WTC11 (cell line): ENCODE results near the gene AJAP1. TPM values are rescaled to one million over a fixed set of nuclear protein-coding genes. Genes with fewer than 3 reads are reported as not detected.

Experiments used
- ATAC-seq: fragments of 200-7000 bp; cut with Tn5 transposase; 2 replicates; pipeline ENCODE4 v1.10.0; 2021; ENCODE audit warnings: mild to moderate bottlenecking, moderate library complexity
- CTCF ChIA-PET: fragments of 300-600 bp; sonication (Branson Sonifier 250); formaldehyde crosslinking; loops from one replicate; lab custom pipeline; 2021; ENCODE audit warnings: antibody characterized with exemption; lab: Charles Lee
- POLR2A ChIA-PET: fragments of 350-600 bp; sonication (Branson Sonifier 250); formaldehyde crosslinking; loops from one replicate; lab custom pipeline; 2021; ENCODE audit warnings: antibody characterized with exemption; lab: Charles Lee
- DNase-seq: peaks from one replicate; pipeline ENCODE4 v3.0.0; 2021; ENCODE audit warnings: low spot score
- H3K27ac Mint-ChIP-seq: 2 replicates; pipeline ENCODE4 v1.8.0; 2021; ENCODE audit warnings: mixed read lengths
- H3K27me3 Mint-ChIP-seq: 2 replicates; pipeline ENCODE4 v1.8.0; 2021; ENCODE audit warnings: low read depth, mild to moderate bottlenecking, moderate library complexity, mixed read lengths
- H3K36me3 Mint-ChIP-seq: 2 replicates; pipeline ENCODE4 v1.8.0; 2021; ENCODE audit warnings: mixed read lengths
- H3K4me1 Mint-ChIP-seq: 2 replicates; pipeline ENCODE4 v1.8.0; 2022; ENCODE audit warnings: mixed read lengths
- H3K4me3 Mint-ChIP-seq: 2 replicates; pipeline ENCODE4 v1.8.0; 2021; ENCODE audit warnings: mild to moderate bottlenecking, moderate library complexity, mixed read lengths
- H3K9me3 Mint-ChIP-seq: 2 replicates; pipeline ENCODE4 v1.8.0; 2021; ENCODE audit warnings: mixed read lengths
- CREB1 ChIP-seq: sonication (generic); formaldehyde crosslinking; IDR thresholded peaks from 2 replicates; pipeline ENCODE4 v1.8.0; 2023; ENCODE audit warnings: mild to moderate bottlenecking, missing genetic modification reagents
- E2F4 ChIP-seq: sonication (generic); formaldehyde crosslinking; IDR thresholded peaks from 2 replicates; pipeline ENCODE4 v1.8.1; 2022; ENCODE audit warnings: low read depth, mild to moderate bottlenecking, moderate library complexity, missing genetic modification reagents, borderline replicate concordance
- ETV6 ChIP-seq: sonication (generic); formaldehyde crosslinking; IDR thresholded peaks from 2 replicates; pipeline ENCODE4 v1.8.1; 2022; ENCODE audit warnings: mild to moderate bottlenecking, missing genetic modification reagents
- GTF2I ChIP-seq: fragments of 250-450 bp; sonication (Bioruptor Pico); conservative IDR thresholded peaks from 2 replicates; pipeline ENCODE4 v1.4.0; 2021; ENCODE audit warnings: mild to moderate bottlenecking
- IRF1 ChIP-seq: sonication (generic); formaldehyde crosslinking; IDR thresholded peaks from 2 replicates; pipeline ENCODE4 v1.8.0; 2023; ENCODE audit warnings: missing genetic modification reagents
- JAZF1 ChIP-seq: fragments of 250-450 bp; sonication (Bioruptor Pico); IDR thresholded peaks from 2 replicates; pipeline ENCODE4 v1.9.0; 2021; ENCODE audit warnings: moderate library complexity, mild to moderate bottlenecking, inconsistent platforms
- JUN ChIP-seq: sonication (generic); formaldehyde crosslinking; IDR thresholded peaks from 2 replicates; pipeline ENCODE4 v1.8.0; 2023; ENCODE audit warnings: mild to moderate bottlenecking, missing genetic modification reagents
- MYBL2 ChIP-seq: sonication (generic); formaldehyde crosslinking; IDR thresholded peaks from 2 replicates; pipeline ENCODE4 v1.8.1; 2023; ENCODE audit warnings: mild to moderate bottlenecking, moderate library complexity, missing genetic modification reagents
- NFATC4 ChIP-seq: fragments of 250-450 bp; sonication (Bioruptor Pico); IDR thresholded peaks from 2 replicates; pipeline ENCODE4 v1.9.0; 2021; ENCODE audit warnings: mild to moderate bottlenecking
- NFE2L1 ChIP-seq: sonication (generic); formaldehyde crosslinking; IDR thresholded peaks from 2 replicates; pipeline ENCODE4 v1.8.1; 2023; ENCODE audit warnings: missing genetic modification reagents
- NFYB ChIP-seq: sonication (generic); formaldehyde crosslinking; conservative IDR thresholded peaks from 2 replicates; pipeline ENCODE4 v1.8.0; 2022; ENCODE audit warnings: low read depth, missing genetic modification reagents
- TEAD4 ChIP-seq: sonication (generic); formaldehyde crosslinking; IDR thresholded peaks from 2 replicates; pipeline ENCODE4 v1.8.0; 2022; ENCODE audit warnings: mild to moderate bottlenecking, missing genetic modification reagents
- TP53 ChIP-seq: sonication (generic); formaldehyde crosslinking; IDR thresholded peaks from 2 replicates; pipeline ENCODE4 v1.8.1; 2023; ENCODE audit warnings: mild to moderate bottlenecking, missing genetic modification reagents
- USF1 ChIP-seq: sonication (generic); formaldehyde crosslinking; IDR thresholded peaks from 2 replicates; pipeline ENCODE4 v1.8.0; 2022; ENCODE audit warnings: mild to moderate bottlenecking, missing genetic modification reagents
- ZNF317 ChIP-seq: sonication (generic); formaldehyde crosslinking; IDR thresholded peaks from 2 replicates; pipeline ENCODE4 v1.8.1; 2023; ENCODE audit warnings: low read depth, mild to moderate bottlenecking, moderate library complexity, missing genetic modification reagents, borderline replicate concordance
- ZNF671 ChIP-seq: fragments of 250-450 bp; sonication (Bioruptor Pico); IDR thresholded peaks from 2 replicates; pipeline ENCODE4 v1.8.0; 2021; ENCODE audit warnings: mild to moderate bottlenecking
- ZSCAN18 ChIP-seq: fragments of 250-450 bp; sonication (Bioruptor Pico); IDR thresholded peaks from 2 replicates; pipeline ENCODE4 v2.1.2; 2022; ENCODE audit warnings: mild to moderate bottlenecking, moderate library complexity
- total RNA-seq: library from RNA; stranded (reverse); gene quantifications from 3 replicates; pipeline ENCODE4 v1.2.3, GENCODE V29; 2021
- TF ChIP-seq, protein P1 (sequence below): sonication (generic); formaldehyde crosslinking; IDR thresholded peaks from 2 replicates; pipeline ENCODE4 v1.8.1; 2022; ENCODE audit warnings: missing genetic modification reagents, borderline replicate concordance
- TF ChIP-seq, protein P2 (sequence below): sonication (generic); formaldehyde crosslinking; IDR thresholded peaks from 2 replicates; pipeline ENCODE4 v1.8.0; 2022; ENCODE audit warnings: mild to moderate bottlenecking, missing genetic modification reagents
- TF ChIP-seq, protein P3 (sequence below): sonication (generic); formaldehyde crosslinking; IDR thresholded peaks from 2 replicates; pipeline ENCODE4 v1.8.1; 2023; ENCODE audit warnings: mild to moderate bottlenecking, missing genetic modification reagents
- TF ChIP-seq, protein P4 (sequence below): sonication (generic); formaldehyde crosslinking; conservative IDR thresholded peaks from 2 replicates; pipeline ENCODE4 v1.8.1; 2023; ENCODE audit warnings: mild to moderate bottlenecking, low read depth, missing genetic modification reagents, moderate library complexity
- TF ChIP-seq, protein P5 (sequence below): sonication (generic); formaldehyde crosslinking; IDR thresholded peaks from 2 replicates; pipeline ENCODE4 v1.8.1; 2022; ENCODE audit warnings: mild to moderate bottlenecking, moderate library complexity, missing genetic modification reagents

AJAP1 gene
- total RNA-seq, 1 experiment from 2014 or later = 2.1 TPM

DNA sequence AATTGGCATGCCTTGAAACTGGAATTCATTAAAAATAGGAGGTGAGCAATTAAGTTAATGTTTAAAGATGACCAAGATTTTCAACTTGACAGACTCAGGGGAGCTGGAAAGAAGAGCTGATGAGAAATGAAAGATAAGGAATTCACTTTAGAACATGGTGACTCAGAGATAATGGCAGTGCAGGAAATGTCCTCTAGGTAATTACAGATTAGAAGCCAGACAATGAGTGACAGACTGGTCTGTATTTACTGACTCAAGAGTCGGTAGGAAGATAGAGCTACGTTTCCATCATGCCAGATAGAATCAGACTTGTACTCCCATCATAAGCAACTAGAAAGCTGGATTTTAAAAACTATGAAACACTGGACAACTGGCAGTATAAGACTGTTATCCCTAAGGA, 151.6 kb downstream of the AJAP1 start:
- H3K27ac Mint-ChIP-seq = no peak overlapping the region
- ATAC-seq = no peak

DNA sequence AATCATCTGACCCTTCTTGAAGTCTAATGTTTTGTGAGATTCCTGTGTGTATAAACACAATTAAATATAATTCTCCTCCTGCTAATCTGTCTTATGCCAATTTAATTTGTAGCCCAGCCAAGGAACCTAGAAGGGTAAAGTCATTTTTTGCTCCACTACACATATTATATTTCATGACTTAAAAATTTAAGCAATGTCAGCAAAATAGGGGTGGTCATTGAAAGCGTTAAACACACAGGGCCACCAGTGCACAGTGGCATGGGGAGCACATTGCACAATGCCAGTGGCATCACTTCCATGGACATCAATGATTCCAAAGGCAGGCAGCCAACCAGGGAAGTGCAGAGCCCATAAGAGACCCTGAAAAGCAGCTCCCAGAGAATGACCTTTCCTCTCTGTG, 166.1 kb downstream of the AJAP1 start:
- H3K27ac Mint-ChIP-seq = no peak overlapping the region
- no peak for ATAC-seq
- POLR2A ChIA-PET = no interaction called here
- DNase-seq = no peak
- no peak overlapping the region for H3K4me3 Mint-ChIP-seq
- H3K4me1 Mint-ChIP-seq = no peaks in the 10 kb centered on the region
- H3K27me3 Mint-ChIP-seq = peaks cover 4% of the 10 kb centered on the region
- peaks cover 79% of the 10 kb centered on the region for H3K9me3 Mint-ChIP-seq
- CTCF ChIA-PET = no interaction called here
- peaks cover 83% of the 10 kb centered on the region for H3K36me3 Mint-ChIP-seq
- TF ChIP-seq ZNF671 (CRISPR knock-in tag) (no peak), ZNF317 (CRISPR knock-in tag) (no peak), CREB1 (CRISPR knock-in tag) (no peak), ETV6 (CRISPR knock-in tag) (no peak), MYBL2 (CRISPR knock-in tag) (no peak), E2F4 (CRISPR knock-in tag) (no peak), JAZF1 (no peak), NFYB (no peak), TEAD4 (no peak), ZSCAN18 (CRISPR knock-in tag) (no peak), NFE2L1 (CRISPR knock-in tag) (no peak)
- TF ChIP-seq, protein P1, sequence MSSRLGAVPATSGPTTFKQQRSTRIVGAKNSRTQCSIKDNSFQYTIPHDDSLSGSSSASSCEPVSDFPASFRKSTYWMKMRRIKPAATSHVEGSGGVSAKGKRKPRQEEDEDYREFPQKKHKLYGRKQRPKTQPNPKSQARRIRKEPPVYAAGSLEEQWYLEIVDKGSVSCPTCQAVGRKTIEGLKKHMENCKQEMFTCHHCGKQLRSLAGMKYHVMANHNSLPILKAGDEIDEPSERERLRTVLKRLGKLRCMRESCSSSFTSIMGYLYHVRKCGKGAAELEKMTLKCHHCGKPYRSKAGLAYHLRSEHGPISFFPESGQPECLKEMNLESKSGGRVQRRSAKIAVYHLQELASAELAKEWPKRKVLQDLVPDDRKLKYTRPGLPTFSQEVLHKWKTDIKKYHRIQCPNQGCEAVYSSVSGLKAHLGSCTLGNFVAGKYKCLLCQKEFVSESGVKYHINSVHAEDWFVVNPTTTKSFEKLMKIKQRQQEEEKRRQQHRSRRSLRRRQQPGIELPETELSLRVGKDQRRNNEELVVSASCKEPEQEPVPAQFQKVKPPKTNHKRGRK (CRISPR knock-in tag) = no peak
- TF ChIP-seq, protein P2, sequence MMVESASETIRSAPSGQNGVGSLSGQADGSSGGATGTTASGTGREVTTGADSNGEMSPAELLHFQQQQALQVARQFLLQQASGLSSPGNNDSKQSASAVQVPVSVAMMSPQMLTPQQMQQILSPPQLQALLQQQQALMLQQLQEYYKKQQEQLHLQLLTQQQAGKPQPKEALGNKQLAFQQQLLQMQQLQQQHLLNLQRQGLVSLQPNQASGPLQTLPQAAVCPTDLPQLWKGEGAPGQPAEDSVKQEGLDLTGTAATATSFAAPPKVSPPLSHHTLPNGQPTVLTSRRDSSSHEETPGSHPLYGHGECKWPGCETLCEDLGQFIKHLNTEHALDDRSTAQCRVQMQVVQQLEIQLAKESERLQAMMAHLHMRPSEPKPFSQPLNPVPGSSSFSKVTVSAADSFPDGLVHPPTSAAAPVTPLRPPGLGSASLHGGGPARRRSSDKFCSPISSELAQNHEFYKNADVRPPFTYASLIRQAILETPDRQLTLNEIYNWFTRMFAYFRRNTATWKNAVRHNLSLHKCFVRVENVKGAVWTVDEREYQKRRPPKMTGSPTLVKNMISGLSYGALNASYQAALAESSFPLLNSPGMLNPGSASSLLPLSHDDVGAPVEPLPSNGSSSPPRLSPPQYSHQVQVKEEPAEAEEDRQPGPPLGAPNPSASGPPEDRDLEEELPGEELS (CRISPR knock-in tag) = no peak
- TF ChIP-seq, protein P3, sequence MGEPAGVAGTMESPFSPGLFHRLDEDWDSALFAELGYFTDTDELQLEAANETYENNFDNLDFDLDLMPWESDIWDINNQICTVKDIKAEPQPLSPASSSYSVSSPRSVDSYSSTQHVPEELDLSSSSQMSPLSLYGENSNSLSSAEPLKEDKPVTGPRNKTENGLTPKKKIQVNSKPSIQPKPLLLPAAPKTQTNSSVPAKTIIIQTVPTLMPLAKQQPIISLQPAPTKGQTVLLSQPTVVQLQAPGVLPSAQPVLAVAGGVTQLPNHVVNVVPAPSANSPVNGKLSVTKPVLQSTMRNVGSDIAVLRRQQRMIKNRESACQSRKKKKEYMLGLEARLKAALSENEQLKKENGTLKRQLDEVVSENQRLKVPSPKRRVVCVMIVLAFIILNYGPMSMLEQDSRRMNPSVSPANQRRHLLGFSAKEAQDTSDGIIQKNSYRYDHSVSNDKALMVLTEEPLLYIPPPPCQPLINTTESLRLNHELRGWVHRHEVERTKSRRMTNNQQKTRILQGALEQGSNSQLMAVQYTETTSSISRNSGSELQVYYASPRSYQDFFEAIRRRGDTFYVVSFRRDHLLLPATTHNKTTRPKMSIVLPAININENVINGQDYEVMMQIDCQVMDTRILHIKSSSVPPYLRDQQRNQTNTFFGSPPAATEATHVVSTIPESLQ (CRISPR knock-in tag) = no peak
- TF ChIP-seq, protein P4, sequence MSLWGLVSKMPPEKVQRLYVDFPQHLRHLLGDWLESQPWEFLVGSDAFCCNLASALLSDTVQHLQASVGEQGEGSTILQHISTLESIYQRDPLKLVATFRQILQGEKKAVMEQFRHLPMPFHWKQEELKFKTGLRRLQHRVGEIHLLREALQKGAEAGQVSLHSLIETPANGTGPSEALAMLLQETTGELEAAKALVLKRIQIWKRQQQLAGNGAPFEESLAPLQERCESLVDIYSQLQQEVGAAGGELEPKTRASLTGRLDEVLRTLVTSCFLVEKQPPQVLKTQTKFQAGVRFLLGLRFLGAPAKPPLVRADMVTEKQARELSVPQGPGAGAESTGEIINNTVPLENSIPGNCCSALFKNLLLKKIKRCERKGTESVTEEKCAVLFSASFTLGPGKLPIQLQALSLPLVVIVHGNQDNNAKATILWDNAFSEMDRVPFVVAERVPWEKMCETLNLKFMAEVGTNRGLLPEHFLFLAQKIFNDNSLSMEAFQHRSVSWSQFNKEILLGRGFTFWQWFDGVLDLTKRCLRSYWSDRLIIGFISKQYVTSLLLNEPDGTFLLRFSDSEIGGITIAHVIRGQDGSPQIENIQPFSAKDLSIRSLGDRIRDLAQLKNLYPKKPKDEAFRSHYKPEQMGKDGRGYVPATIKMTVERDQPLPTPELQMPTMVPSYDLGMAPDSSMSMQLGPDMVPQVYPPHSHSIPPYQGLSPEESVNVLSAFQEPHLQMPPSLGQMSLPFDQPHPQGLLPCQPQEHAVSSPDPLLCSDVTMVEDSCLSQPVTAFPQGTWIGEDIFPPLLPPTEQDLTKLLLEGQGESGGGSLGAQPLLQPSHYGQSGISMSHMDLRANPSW (CRISPR knock-in tag) = no peak

More for the DNA sequence above, 151.6 kb downstream of the AJAP1 start:
- CTCF ChIA-PET = no interaction called here
- no peak for DNase-seq
- peaks cover 20% of the 10 kb centered on the region for H3K27me3 Mint-ChIP-seq
- peaks cover 82% of the 10 kb centered on the region for H3K36me3 Mint-ChIP-seq
- POLR2A ChIA-PET = no interaction called here
- H3K9me3 Mint-ChIP-seq = peaks cover 91% of the 10 kb centered on the region
- no peaks in the 10 kb centered on the region for H3K4me1 Mint-ChIP-seq
- no peak for TF ChIP-seq TP53 (CRISPR knock-in tag)
- TF ChIP-seq, protein P5, sequence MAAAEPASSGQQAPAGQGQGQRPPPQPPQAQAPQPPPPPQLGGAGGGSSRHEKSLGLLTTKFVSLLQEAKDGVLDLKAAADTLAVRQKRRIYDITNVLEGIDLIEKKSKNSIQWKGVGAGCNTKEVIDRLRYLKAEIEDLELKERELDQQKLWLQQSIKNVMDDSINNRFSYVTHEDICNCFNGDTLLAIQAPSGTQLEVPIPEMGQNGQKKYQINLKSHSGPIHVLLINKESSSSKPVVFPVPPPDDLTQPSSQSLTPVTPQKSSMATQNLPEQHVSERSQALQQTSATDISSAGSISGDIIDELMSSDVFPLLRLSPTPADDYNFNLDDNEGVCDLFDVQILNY = no peak
- no peak for TF ChIP-seq GTF2I
- TF ChIP-seq NFATC4 (CRISPR knock-in tag) = no peak
- no peak for TF ChIP-seq USF1 (CRISPR knock-in tag)
- TF ChIP-seq IRF1 (CRISPR knock-in tag) = no peak
- no peak for TF ChIP-seq JUN (CRISPR knock-in tag)
- H3K4me3 Mint-ChIP-seq = no peak overlapping the region
